Measurements from ENCODE around the gene SLC2A9. TPM values are rescaled to one million over a fixed set of nuclear protein-coding genes. Genes with fewer than 3 reads are reported as not detected.
A peak's percentile ranks its signal among the peaks of the same experiment; 100 is the strongest.

Gene SLC2A9
- total and polyA plus RNA-seq, 2 of the 13 experiments (the other 11 are each of a cell fraction or from before 2014, with no cell fraction given) = 36.2 to 42.3 TPM

- no peak for TF ChIP-seq JARID2 (CRISPR knock-in tag; IDR thresholded peaks at IDR 0.05; ENCODE audit: insufficient replicate concordance)
- TF ChIP-seq MATR3 (CRISPR knock-in tag; IDR thresholded peaks at IDR 0.05) = no peak
- no peak for TF ChIP-seq ASH2L (IDR thresholded peaks at IDR 0.05; ENCODE audit: insufficient read length, low read depth, low read length)
These were observed 8.1 kb upstream of the SLC2A9 start (continued) for GRCh38 chr4:10029403-10029802.

GRCh38 chr4:10028910-10029309 lies 7.6 kb upstream of the SLC2A9 start:
- 50% methylated on average over 4 of the region's 4 CpGs for WGBS (ENCODE audit: low lambda C conversion rate)
- no peaks in the 10 kb centered on the region for H3K27me3 ChIP-seq (ENCODE audit: control insufficient read depth in 1 of 2, insufficient read depth in 2 of 2, low read length in 2 of 2)
- peaks cover 87% of the 10 kb centered on the region for H3K4me1 ChIP-seq (ENCODE audit: insufficient read depth, low read length)
- H4K20me1 ChIP-seq (ENCODE audit: insufficient read depth, low read length) = no peaks in the 10 kb centered on the region
- no peak overlapping the region for H3K4me3 ChIP-seq (replicated peaks in 1 of 3; ENCODE audit: insufficient read depth in 1 of 3, low read depth in 2 of 3, low read length in 3 of 3)
- H3K36me3 ChIP-seq (replicated peaks in 1 of 2; ENCODE audit: control insufficient read depth in 1 of 2, insufficient read depth in 2 of 2, low read length in 2 of 2) = no peaks in the 10 kb centered on the region
- no peak for FAIRE-seq
- POLR2A ChIA-PET = no interaction called here
- H3K27ac ChIP-seq (ENCODE audit: extremely low read length, insufficient read depth, low read length) = no peak overlapping the region
- no peaks in the 10 kb centered on the region for H3K9me3 ChIP-seq (ENCODE audit: low read length)
- CTCF ChIA-PET (ENCODE audit: low intra/inter-chr PET ratio, low total read pairs) = no interaction called here
- H3K79me2 ChIP-seq (ENCODE audit: insufficient read depth, low read length) = no peaks in the 10 kb centered on the region
- BruUV-seq (replicated peaks) = no TSS peak
- in situ Hi-C loops (cut with HindIII; ENCODE audit: extremely low pct_ligation_motif_present, low pct_unique_long_range_greater_than_20kb) (no loop called here), intact Hi-C loops (cut with micrococcal nuclease; ENCODE audit: unreplicated experiment) (no loop called here)
- H2AFZ ChIP-seq (ENCODE audit: low read length) = no peak overlapping the region
- no peak overlapping the region for H3K9ac ChIP-seq (ENCODE audit: insufficient read depth, low read depth, low read length)
- peak; percentile 34; the same call in 1 of the 2 replicates for TF ChIP-seq HNF4A (CRISPR knock-in tag; IDR thresholded peaks at IDR 0.05)
- TF ChIP-seq HNRNPUL1 (IDR thresholded peaks at IDR 0.05; ENCODE audit: low read depth, low read length) = no peak
- 0 out of 3 replicates have a peak, but pooled peaks have one; percentile 10 for ATAC-seq
- H3K4me2 ChIP-seq (ENCODE audit: low read depth, low read length) = no peak overlapping the region
- no peak for DNase-seq (ENCODE audit: low spot score)

- Histone ChIP-seq H4K20me1 (ENCODE audit: insufficient read depth, low read length) (no peaks in the 10 kb centered on the region), H3K9ac (ENCODE audit: insufficient read depth, low read depth, low read length) (no peak overlapping the region), H3K4me1 (ENCODE audit: insufficient read depth, low read length) (peaks cover 88% of the 10 kb centered on the region), H3K27ac (ENCODE audit: extremely low read length, insufficient read depth, low read length) (no peak overlapping the region), H3K4me3 (replicated peaks in 1 of 3; ENCODE audit: insufficient read depth in 1 of 3, low read depth in 2 of 3, low read length in 3 of 3) (no peak overlapping the region), H3K79me2 (ENCODE audit: insufficient read depth, low read length) (peaks cover 4% of the 10 kb centered on the region), H3K36me3 (replicated peaks in 1 of 2; ENCODE audit: control insufficient read depth in 1 of 2, insufficient read depth in 2 of 2, low read length in 2 of 2) (no peaks in the 10 kb centered on the region), H3K9me3 (ENCODE audit: low read length) (no peaks in the 10 kb centered on the region), H3K27me3 (ENCODE audit: control insufficient read depth in 1 of 2, insufficient read depth in 2 of 2, low read length in 2 of 2) (no peaks in the 10 kb centered on the region), H3K4me2 (ENCODE audit: low read depth, low read length) (no peak overlapping the region), H2AFZ (ENCODE audit: low read length) (no peak overlapping the region)
- intact Hi-C loops (cut with micrococcal nuclease; ENCODE audit: unreplicated experiment) (no loop called here), in situ Hi-C loops (cut with HindIII; ENCODE audit: extremely low pct_ligation_motif_present, low pct_unique_long_range_greater_than_20kb) (no loop called here)
- ChIA-PET CTCF (ENCODE audit: low intra/inter-chr PET ratio, low total read pairs) (no interaction called here), POLR2A (interaction anchor here (1.0 to 1.5 kb wide), 3 partner anchors 10 to 94 kb away, joined by 3 to 6 read pairs (median 3); no protein-coding TSS in a partner anchor)
- no TSS peak for BruUV-seq (replicated peaks)
- ATAC-seq (no peak), FAIRE-seq (no peak), DNase-seq (ENCODE audit: low spot score) (no peak)
- no peak for TF ChIP-seq ZNF550 (CRISPR knock-in tag; IDR thresholded peaks at IDR 0.05; ENCODE audit: borderline replicate concordance)
- TF ChIP-seq SKIL (CRISPR knock-in tag; IDR thresholded peaks at IDR 0.05; ENCODE audit: borderline replicate concordance) = no peak
- TF ChIP-seq ZFP90 (CRISPR knock-in tag; IDR thresholded peaks at IDR 0.05; ENCODE audit: borderline replicate concordance) = no peak
- no peak for TF ChIP-seq ISX (CRISPR knock-in tag; conservative IDR thresholded peaks at IDR 0.05)
- no peak for TF ChIP-seq STAG1 (CRISPR knock-in tag; IDR thresholded peaks at IDR 0.05)
- no peak for TF ChIP-seq MLXIP (CRISPR knock-in tag; IDR thresholded peaks at IDR 0.05; ENCODE audit: borderline replicate concordance)
- TF ChIP-seq ZEB1 (IDR thresholded peaks at IDR 0.05; ENCODE audit: insufficient replicate concordance, low read depth) = no peak
- 82% methylated on average over 9 of the region's 9 CpGs for WGBS (ENCODE audit: low lambda C conversion rate)
These were observed 5.2 kb upstream of the SLC2A9 start for GRCh38 chr4:10026485-10026884.

Data from HepG2 (cell line).